Measurements from ENCODE around the gene ZSCAN10. TPM values are rescaled to one million over a fixed set of nuclear protein-coding genes. Genes with fewer than 3 reads are reported as not detected.

ZSCAN10 gene
- not detected in 2 replicates for total RNA-seq

DNA sequence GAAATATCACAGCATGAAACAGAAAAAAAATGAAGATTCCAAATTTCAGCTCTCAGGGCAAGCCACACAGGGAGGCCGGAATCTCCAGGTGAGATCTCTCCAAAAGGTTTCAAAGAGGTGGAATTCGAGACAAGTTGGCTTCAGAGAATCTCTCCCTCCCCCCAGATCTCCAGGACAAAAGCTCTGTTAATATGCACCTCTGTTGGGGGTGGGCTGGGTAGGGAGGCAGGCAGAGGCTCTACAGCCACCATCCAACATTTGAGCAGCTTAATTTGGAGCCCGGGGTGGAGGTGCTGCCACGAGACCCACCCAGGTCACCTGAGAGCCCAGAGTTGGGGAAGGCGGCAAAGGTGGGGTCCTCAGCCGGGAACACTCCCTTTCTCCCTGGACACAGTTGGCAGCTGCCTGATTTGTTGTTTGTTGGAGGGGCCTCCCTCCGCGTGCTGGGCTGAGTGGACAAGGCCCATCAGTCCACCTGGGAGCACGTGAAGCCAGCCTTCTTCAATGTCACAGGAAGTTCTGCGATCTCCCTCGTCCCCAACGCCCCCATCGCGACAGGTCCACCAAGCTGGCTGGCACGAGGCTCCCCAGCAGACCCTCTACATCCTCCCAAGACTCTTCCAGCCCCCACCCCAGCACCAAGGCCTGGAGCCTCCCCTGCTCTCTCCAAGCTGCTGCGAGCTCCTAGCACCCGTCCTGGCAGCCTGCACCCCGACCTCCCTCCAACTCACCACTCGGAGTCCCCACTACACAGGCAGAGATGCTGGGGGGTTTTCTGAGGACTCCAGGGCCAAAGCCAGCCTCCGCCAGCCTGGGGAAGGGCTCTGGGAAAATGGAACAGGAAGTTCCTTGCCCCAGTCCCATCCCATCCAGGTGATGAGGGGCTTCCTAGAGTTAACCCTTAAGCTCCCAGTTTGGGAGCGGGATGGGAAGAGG, at the start of gene ZSCAN10:
Gene ZSCAN10 (minus strand): TSS at position 836 of the 936 bp plus-strand sequence. CDS start 6,357 bp downstream, outside the sequence.

DNA sequence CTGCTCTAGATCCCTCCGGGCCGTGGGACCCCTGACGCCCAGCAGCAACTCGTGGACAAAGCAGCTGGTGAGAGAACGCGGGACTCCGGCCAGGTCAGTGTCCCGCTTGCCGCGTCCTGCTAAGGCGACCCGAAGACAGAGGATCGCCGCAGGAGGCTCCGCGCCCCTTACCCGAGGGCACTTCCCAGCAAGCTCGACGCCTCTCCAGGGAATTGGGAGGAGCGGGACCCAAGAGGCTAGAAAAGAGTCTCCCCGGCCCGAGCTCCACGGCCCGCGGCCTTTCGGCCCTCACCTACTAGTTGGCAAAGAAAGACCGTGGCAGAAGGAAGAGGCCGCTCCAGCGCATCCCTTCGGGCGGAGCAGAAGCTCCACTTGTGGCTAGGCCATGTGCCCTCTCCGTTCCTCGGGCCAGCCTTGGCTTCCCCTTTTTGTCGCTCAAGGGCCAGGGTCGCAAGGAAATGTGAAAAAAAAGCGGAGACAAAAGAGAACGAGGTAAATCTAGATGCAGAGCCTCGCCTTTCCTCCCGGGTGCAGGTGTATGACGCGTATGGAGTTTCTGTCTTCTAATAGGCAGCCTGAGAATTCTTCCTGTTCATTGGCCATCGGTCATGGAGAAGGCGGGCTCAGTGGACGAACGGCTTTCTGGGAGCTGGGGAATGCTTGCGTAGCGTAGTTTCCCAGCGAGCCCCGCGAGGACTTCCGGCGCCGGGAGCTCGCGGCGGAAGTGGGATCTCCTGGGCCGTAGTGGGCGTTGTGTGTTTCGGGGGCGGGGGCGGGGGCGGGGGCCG, 35.4 kb upstream of the ZSCAN10 start, which contains the start of gene ZNF213:
Gene ZNF213 (plus strand): TSS at position 692 of the 788 bp plus-strand sequence. CDS start 2,252 bp downstream, outside the sequence.

GRCh38 chr16:3112058-3112880, 13.2 kb upstream of the ZSCAN10 start, which contains the start of gene ZNF205:
ZNF205 (plus strand) TSS chr16:3112586; CDS start chr16:3113431, 845 bp downstream.

GRCh38 chr16:3065069-3065741, 33.9 kb downstream of the ZSCAN10 start, which contains the start of gene IL32:
IL32 (plus strand) TSS chr16:3065640; CDS start chr16:3065812, 172 bp downstream.

GRCh38 chr16:3045758-3046640, 53.1 kb downstream of the ZSCAN10 start, which contains the start of gene MMP25:
MMP25 (plus strand) TSS chr16:3046561; CDS start chr16:3046918, 357 bp downstream.

Small RNAs within 50 kb of the gene (small RNA-seq; reads per million reads assigned to genes)
- not detected for gene RNU1-22P

Other genes with a start within 250 kb of the ZSCAN10 start
- not detected in 2 replicates for gene PRSS22, start 241.1 kb downstream of the ZSCAN10 start, total RNA-seq
- gene FLYWCH2, start 216.1 kb downstream of the ZSCAN10 start, total RNA-seq: 39.9 and 52.9 TPM in 2 replicates
- 23.1 and 27.6 TPM in 2 replicates for gene FLYWCH1, start 187.4 kb downstream of the ZSCAN10 start, total RNA-seq
- not detected in 2 replicates for gene KREMEN2, start 135.0 kb downstream of the ZSCAN10 start, total RNA-seq
- 6.2 and 13.3 TPM in 2 replicates for gene PAQR4, start 129.9 kb downstream of the ZSCAN10 start, total RNA-seq
- gene PKMYT1, start 118.8 kb downstream of the ZSCAN10 start, total RNA-seq: 12.5 and 19.4 TPM in 2 replicates
- gene CLDN9, start 86.4 kb downstream of the ZSCAN10 start, total RNA-seq: not detected in 2 replicates
- gene CLDN6, start 81.1 kb downstream of the ZSCAN10 start, total RNA-seq: not detected in 2 replicates
- gene TNFRSF12A, start 78.9 kb downstream of the ZSCAN10 start, total RNA-seq: 85.6 and 172 TPM in 2 replicates
- 12.5 and 16.2 TPM in 2 replicates for gene HCFC1R1, start 75.4 kb downstream of the ZSCAN10 start, total RNA-seq
- 25.0 and 34.0 TPM in 2 replicates for gene THOC6, start 75.3 kb downstream of the ZSCAN10 start, total RNA-seq
- gene BICDL2, start 62.4 kb downstream of the ZSCAN10 start, total RNA-seq: not detected in 2 replicates
- under 0.01 and 0.20 TPM in 2 replicates for gene MMP25, start 52.7 kb downstream of the ZSCAN10 start, total RNA-seq
- 0.59 and 4.4 TPM in 2 replicates for gene IL32, start 33.7 kb downstream of the ZSCAN10 start, total RNA-seq
- 15.1 and 17.0 TPM in 2 replicates for gene ZNF205, start 13.3 kb upstream of the ZSCAN10 start, total RNA-seq
- 4.4 and 7.4 TPM in 2 replicates for gene ZNF213, start 35.7 kb upstream of the ZSCAN10 start, total RNA-seq
- gene OR1F1, start 88.9 kb upstream of the ZSCAN10 start, total RNA-seq: not detected in 2 replicates
- 5.9 and 10.4 TPM in 2 replicates for gene ZNF200, start 135.9 kb upstream of the ZSCAN10 start, total RNA-seq
- under 0.01 and 0.20 TPM in 2 replicates for gene MEFV, start 157.3 kb upstream of the ZSCAN10 start, total RNA-seq
- gene ZNF263, start 184.2 kb upstream of the ZSCAN10 start, total RNA-seq: 28.7 and 41.1 TPM in 2 replicates
- 4.0 and 4.3 TPM in 2 replicates for gene TIGD7, start 206.1 kb upstream of the ZSCAN10 start, total RNA-seq
- 14.0 and 26.2 TPM in 2 replicates for gene ZNF75A, start 206.2 kb upstream of the ZSCAN10 start, total RNA-seq

All from subcutaneous preadipocyte (primary cell).